Neural crest cell (in vitro differentiated cells): ENCODE data around the gene SPATA13. TPM values are rescaled to one million over a fixed set of nuclear protein-coding genes. Genes with fewer than 3 reads are reported as not detected.
A peak's percentile ranks its signal among the peaks of the same experiment; 100 is the strongest.

Experiments used
- DNase-seq: peaks from one replicate; pipeline ENCODE4 v3.0.0; 2021; ENCODE audit warnings: low read depth, mixed read lengths, low spot score
- H3K27ac Mint-ChIP-seq: one replicate; pipeline ENCODE4 v1.8.0; 2021; ENCODE audit warnings: mild to moderate bottlenecking, mixed read lengths; ENCODE audit not compliant: unreplicated experiment
- H3K27me3 Mint-ChIP-seq: 2 replicates; pipeline ENCODE4 v1.8.0; 2021; ENCODE audit warnings: low read depth, mild to moderate bottlenecking, mixed read lengths
- H3K36me3 Mint-ChIP-seq: 2 replicates; pipeline ENCODE4 v1.8.0; 2021; ENCODE audit warnings: low read depth, mild to moderate bottlenecking, mixed read lengths
- H3K4me1 Mint-ChIP-seq: 2 replicates; pipeline ENCODE4 v1.8.0; 2021; ENCODE audit warnings: mixed read lengths
- H3K4me3 Mint-ChIP-seq: one replicate; pipeline ENCODE4 v1.8.0; 2021; ENCODE audit warnings: mild to moderate bottlenecking, mixed read lengths
- H3K9me3 Mint-ChIP-seq: 2 replicates; pipeline ENCODE4 v1.8.0; 2021; ENCODE audit warnings: mixed read lengths
- total RNA-seq: library from RNA; stranded (reverse); gene quantifications from 2 replicates; pipeline ENCODE4 v1.2.1, GENCODE V29; 2021
- TF ChIP-seq, protein P1 (sequence below): fragments of 200-600 bp; sonication (generic); conservative IDR thresholded peaks from 2 replicates; pipeline ENCODE4 v1.5.0; 2021; ENCODE audit warnings: antibody characterized with exemption, mild to moderate bottlenecking

Gene SPATA13
- total RNA-seq, 1 donor from 2014 or later = 45.8 TPM

GRCh38 chr13:24151864-24152263 is 8.7 kb upstream of the SPATA13 start:
- Mint-ChIP-seq H3K4me1 (peaks cover 42% of the 10 kb centered on the region), H3K4me3 (no peak overlapping the region), H3K36me3 (no peaks in the 10 kb centered on the region), H3K27me3 (no peaks in the 10 kb centered on the region), H3K9me3 (peaks cover 3% of the 10 kb centered on the region), H3K27ac (no peak overlapping the region)
- DNase-seq = no peak
- TF ChIP-seq, protein P1, sequence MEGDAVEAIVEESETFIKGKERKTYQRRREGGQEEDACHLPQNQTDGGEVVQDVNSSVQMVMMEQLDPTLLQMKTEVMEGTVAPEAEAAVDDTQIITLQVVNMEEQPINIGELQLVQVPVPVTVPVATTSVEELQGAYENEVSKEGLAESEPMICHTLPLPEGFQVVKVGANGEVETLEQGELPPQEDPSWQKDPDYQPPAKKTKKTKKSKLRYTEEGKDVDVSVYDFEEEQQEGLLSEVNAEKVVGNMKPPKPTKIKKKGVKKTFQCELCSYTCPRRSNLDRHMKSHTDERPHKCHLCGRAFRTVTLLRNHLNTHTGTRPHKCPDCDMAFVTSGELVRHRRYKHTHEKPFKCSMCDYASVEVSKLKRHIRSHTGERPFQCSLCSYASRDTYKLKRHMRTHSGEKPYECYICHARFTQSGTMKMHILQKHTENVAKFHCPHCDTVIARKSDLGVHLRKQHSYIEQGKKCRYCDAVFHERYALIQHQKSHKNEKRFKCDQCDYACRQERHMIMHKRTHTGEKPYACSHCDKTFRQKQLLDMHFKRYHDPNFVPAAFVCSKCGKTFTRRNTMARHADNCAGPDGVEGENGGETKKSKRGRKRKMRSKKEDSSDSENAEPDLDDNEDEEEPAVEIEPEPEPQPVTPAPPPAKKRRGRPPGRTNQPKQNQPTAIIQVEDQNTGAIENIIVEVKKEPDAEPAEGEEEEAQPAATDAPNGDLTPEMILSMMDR = no peak

DNA sequence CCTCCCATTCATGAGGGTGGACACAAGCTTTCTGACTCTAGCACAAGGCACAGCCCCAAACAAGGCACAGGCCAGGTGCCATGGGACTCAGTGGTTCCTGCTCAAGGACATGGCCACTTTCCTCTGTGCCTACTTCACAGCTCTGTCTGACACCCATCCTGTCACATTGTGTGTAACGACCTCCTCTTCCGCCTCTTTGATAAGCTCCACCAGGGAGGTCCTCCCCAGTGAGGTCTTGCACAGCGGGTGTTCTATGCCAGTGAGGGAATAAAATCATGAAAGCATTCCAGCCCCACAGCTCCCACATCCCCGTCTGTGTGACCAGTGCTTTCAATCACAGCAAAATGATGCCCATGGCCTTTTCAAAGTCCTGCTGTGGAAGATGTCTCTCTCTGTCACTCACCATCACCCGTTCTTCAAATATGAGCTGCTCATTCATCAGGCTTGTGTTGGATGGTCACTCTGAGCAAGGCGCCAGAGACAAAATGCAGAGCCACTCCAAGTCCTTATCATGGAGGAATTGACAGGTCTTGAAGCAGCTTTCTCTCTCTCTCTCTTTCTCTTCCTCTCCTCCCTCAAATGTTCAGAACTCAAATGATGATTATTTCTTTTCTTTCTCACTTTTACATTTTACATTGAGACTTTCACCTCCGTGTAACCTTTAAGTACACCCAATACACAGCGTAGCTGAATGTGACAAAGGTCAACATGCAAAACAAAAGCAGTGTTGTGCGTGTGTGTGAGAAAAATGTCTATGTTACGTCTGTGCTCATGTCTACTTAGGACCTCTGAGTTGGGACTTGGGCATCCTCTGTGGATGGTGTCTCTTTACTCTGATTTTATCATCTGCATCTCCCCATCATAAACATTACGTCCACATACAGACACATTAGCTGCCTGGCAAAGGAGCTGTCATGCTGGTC is 8.0 kb upstream of the SPATA13 start:
- no peak for DNase-seq
- peak overlapping the region; percentile 81 for H3K27ac Mint-ChIP-seq

DNA sequence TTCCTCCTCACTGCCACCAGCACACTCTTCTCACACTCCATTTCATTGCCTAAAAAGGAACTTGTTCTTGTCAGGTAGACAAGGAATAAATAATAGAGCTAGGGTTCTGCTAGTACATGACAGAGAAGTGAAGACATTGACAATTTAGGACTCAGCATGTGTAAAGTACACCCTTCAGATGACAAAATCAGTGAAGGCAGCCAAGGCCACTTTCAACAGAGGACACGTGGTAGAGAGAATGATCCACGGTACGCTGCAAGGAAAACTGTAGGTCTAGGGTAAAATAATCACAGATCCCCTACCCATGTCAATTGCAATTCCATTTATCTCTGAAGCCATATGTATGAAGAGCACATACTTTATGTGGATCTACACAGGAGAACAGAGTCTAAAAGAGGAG is 7.2 kb upstream of the SPATA13 start:
- Mint-ChIP-seq H3K27me3 (no peaks in the 10 kb centered on the region), H3K4me1 (peaks cover 37% of the 10 kb centered on the region), H3K9me3 (no peaks in the 10 kb centered on the region), H3K27ac (no peak overlapping the region), H3K4me3 (no peak overlapping the region), H3K36me3 (no peaks in the 10 kb centered on the region)
- DNase-seq = no peak
- TF ChIP-seq, protein P1 = no peak

More for the DNA sequence above, 8.0 kb upstream of the SPATA13 start:
- Mint-ChIP-seq H3K9me3 (peaks cover 2% of the 10 kb centered on the region), H3K4me3 (no peak overlapping the region), H3K36me3 (no peaks in the 10 kb centered on the region), H3K4me1 (peaks cover 36% of the 10 kb centered on the region), H3K27me3 (no peaks in the 10 kb centered on the region)
- TF ChIP-seq, protein P1 = no peak

- Mint-ChIP-seq H3K4me3 (no peak overlapping the region), H3K27ac (no peak overlapping the region), H3K36me3 (no peaks in the 10 kb centered on the region), H3K4me1 (peaks cover 36% of the 10 kb centered on the region), H3K9me3 (no peaks in the 10 kb centered on the region), H3K27me3 (no peaks in the 10 kb centered on the region)
- no peak for DNase-seq
- TF ChIP-seq, protein P1 = no peak
Observed at GRCh38 chr13:24153979-24154701, 6.4 kb upstream of the SPATA13 start.

DNA sequence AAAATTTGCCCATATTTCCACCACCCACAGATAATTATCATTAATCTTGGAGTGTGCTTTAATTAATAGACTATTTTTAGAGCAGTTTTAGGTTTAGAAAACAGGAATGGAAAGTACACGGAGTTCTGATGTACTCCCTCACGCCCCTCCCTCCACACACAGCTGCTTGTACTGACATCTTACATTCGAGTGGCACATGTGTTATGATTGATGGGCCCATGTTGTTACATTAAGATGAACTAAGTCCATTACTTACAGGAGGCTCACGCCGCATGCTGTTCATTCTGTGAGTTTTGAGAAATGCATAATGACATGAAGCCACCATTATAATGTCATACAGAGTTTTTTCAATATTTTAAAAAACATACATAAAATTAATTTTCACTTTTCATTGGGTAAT is 1.2 kb upstream of the SPATA13 start:
- Mint-ChIP-seq H3K4me1 (peaks cover 50% of the 10 kb centered on the region), H3K27me3 (no peaks in the 10 kb centered on the region), H3K9me3 (no peaks in the 10 kb centered on the region), H3K36me3 (peaks cover 2% of the 10 kb centered on the region), H3K27ac (no peak overlapping the region), H3K4me3 (peak overlapping the region; percentile 77)
- TF ChIP-seq, protein P1 = no peak
- no peak for DNase-seq
